Colon (tissue), 2 donors: Measurements from ENCODE around the gene TAS2R14.

Experiments used
- FAIRE-seq: peaks from 2 replicates; lab custom pipeline; 2012; peaks lifted over from hg19 to GRCh38; lab: Jason Lieb, UNC
- donor health status: control.
- donor health status: control.

TAS2R14 gene

GRCh38 chr12:10904686-10905085 lies 34.4 kb downstream of the TAS2R14 start:
- FAIRE-seq = no peak

DNA sequence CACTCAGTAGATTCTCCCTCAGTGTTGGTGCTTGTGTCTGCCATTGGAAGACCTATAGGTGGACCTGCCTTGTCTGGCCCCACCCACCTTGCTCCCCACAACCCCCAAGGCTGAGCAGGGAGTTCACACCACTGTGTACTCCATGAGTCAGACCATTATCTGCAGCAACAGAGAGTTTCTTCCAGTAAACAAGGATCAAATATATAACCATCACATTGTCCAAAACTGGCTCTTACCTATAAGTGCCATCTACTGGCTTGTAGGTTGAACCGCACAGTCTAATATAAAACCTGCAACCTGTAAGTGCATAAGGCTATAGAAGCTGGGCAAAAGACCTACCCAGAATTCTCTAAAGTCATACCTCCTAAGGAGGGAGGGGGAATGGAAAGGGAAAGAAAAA lies 37.6 kb downstream of the TAS2R14 start:
- FAIRE-seq = no peak

DNA sequence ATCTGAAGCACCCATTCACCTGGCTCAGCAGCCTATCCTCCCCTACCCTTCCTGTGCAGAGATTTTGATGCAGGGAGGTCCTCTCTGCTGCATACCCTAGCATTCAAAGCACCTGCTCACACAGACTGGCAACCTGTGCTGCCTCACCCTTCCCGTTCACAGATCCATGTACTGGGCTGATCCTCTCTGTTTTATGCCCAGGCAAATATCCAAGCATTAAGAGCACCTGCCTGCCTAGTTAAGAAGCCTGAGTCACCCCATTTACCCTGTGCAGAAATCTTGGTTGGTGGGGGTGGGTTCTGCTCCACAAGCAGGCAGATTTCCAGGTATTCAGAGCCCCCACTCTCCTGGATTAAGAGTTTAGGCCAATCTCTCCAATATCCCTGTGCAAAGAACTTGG lies 38.1 kb downstream of the TAS2R14 start:
- no peak for FAIRE-seq

- FAIRE-seq = no peak
These were observed 38.5 kb downstream of the TAS2R14 start for GRCh38 chr12:10900530-10900929.

DNA sequence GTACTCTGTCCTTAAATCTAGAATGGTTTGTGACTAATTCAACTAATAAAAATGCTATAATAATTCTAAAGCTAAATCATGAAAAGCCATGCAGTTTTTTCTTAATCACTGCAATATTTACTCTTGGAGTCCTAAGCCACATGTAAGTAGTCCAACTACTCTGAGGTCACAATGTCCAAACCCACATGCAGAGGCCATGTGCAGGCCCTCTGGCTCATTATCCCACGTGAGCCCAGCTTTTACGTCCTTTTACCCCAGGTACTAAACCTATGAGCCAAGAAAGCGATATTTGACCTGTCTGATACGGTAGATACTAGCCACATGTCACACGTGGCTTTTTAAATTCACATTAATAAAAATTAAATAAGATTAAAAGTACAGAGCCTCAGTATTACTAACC lies 42.2 kb downstream of the TAS2R14 start:
- FAIRE-seq = no peak

GRCh38 chr12:10891937-10892336 lies 47.1 kb downstream of the TAS2R14 start:
- no peak for FAIRE-seq

DNA sequence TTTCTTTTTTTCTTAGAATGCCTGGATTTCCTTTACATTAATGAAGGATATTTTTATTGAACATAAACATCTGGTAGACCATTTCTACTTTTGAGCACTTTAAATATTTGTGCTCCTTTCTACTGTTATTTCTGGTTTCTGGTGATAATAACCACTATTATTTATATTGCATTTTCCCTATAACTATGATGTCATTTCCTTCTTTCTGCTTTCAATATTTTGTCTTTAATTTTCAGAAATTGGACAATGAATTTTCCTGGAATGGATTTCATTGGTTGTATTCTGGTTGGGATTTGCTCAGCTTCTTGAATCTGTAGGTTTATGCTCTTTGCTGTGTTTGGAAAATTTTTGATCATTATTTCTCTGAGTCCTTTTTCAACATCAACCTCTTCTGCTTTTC lies 49.8 kb downstream of the TAS2R14 start:
- no peak for FAIRE-seq
